HepG2 (cell line): ENCODE data around the gene POLR3GL. TPM values are rescaled to one million over a fixed set of nuclear protein-coding genes. Genes with fewer than 3 reads are reported as not detected.

ENCODE experiments used
- ATF6 ChIP-seq: sonication (generic); formaldehyde crosslinking; conservative IDR thresholded peaks from 2 replicates; pipeline ENCODE4 v1.4.0; 2020; ENCODE audit warnings: missing genetic modification reagents
- ESRRA ChIP-seq: sonication (generic); formaldehyde crosslinking; IDR thresholded peaks from 2 replicates; pipeline ENCODE4 v1.5.1; 2020; ENCODE audit warnings: mild to moderate bottlenecking, low read depth, missing genetic modification reagents
- GZF1 ChIP-seq: sonication (generic); formaldehyde crosslinking; IDR thresholded peaks from 2 replicates; pipeline ENCODE4 v1.5.1; 2020; ENCODE audit warnings: mild to moderate bottlenecking, missing genetic modification reagents
- KIAA2018 ChIP-seq: sonication (generic); formaldehyde crosslinking; IDR thresholded peaks from 2 replicates; pipeline ENCODE4 v1.5.0; 2020; ENCODE audit warnings: mild to moderate bottlenecking, missing genetic modification reagents, borderline replicate concordance
- ZBTB40 ChIP-seq, 2 experiments: fragments of 450-650 bp in 1 of 2; sonication (generic) in 1 of 2; formaldehyde crosslinking in 1 of 2; IDR thresholded peaks; 2 replicates each; pipeline versions ENCODE4 v1.6.1 to v1.8.0; 2016 to 2022; ENCODE audit warnings: antibody characterized with exemption in 1 of 2, mild to moderate bottlenecking in 1 of 2, missing genetic modification reagents in 1 of 2
- ZNF691 ChIP-seq: sonication (generic); formaldehyde crosslinking; IDR thresholded peaks from 2 replicates; pipeline ENCODE4 v1.4.0; 2020; ENCODE audit warnings: missing genetic modification reagents, low read depth, mild to moderate bottlenecking, borderline replicate concordance
- polyA plus RNA-seq, 8 experiments: library from polyadenylated mRNA; depleted of rRNA in 3 of 8; stranded (reverse) in 7 of 8; unstranded in 1 of 8; fragments of >200 nt; fragmentation: Illumina TruSeq in 4 of 8; extraction: Trizol in 4 of 8; gene quantifications; 2 replicates each; pipeline versions ENCODE4 v1.2.1 to v1.2.3, GENCODE V29; 2011 to 2016; ENCODE audit warnings: low read depth in 4 of 8, missing spikeins in 1 of 8, mixed read lengths in 1 of 8; ENCODE audit not compliant: insufficient read depth in 1 of 8
- total RNA-seq, 5 experiments: library from RNA; depleted of rRNA; stranded (reverse); fragments of >200 nt; fragmentation: Illumina TruSeq; extraction: Trizol; gene quantifications; 2 replicates each; pipeline ENCODE4 v1.2.3, GENCODE V29; 2016; ENCODE audit warnings: low read depth in 1 of 5

POLR3GL gene
- total and polyA plus RNA-seq, 2 of the 13 experiments (the other 11 are each of a cell fraction or from before 2014, with no cell fraction given), result 11.5 to 12.4 TPM

- TF ChIP-seq KIAA2018, result no peak
- no peak for TF ChIP-seq ATF6
- TF ChIP-seq ZBTB40 (IDR thresholded peaks at IDR 0.05), result no peak
- TF ChIP-seq ZBTB40 (CRISPR knock-in tag; IDR thresholded peaks at IDR 0.05), result 0 out of 2 replicates have a peak, but pooled peaks have one; percentile 46
- peak; percentile 20; the same call in 1 of the 2 replicates for TF ChIP-seq GZF1 (CRISPR knock-in tag)
- TF ChIP-seq ESRRA (CRISPR knock-in tag), result peak; percentile 38; the same call in 1 of the 2 replicates
- peak; percentile 30; the same call in 1 of the 2 replicates for TF ChIP-seq ZNF691
These were observed 3.9 kb upstream of the POLR3GL start (continued) for GRCh38 chr1:145960468-145961108.
